OCI-M2 (cell line): ENCODE measurements around the gene CDH12.
"Not testable (repeated sequence)": the region's sequence is repeated elsewhere in the genome, so short reads cannot be mapped to it uniquely, and the experiment has no call there.

Experiments
- DNase-seq: peaks from one replicate; lab custom pipeline; 2025; ENCODE audit not compliant: unreplicated experiment; lab: John Stamatoyannopoulos, UW

Gene CDH12

DNA sequence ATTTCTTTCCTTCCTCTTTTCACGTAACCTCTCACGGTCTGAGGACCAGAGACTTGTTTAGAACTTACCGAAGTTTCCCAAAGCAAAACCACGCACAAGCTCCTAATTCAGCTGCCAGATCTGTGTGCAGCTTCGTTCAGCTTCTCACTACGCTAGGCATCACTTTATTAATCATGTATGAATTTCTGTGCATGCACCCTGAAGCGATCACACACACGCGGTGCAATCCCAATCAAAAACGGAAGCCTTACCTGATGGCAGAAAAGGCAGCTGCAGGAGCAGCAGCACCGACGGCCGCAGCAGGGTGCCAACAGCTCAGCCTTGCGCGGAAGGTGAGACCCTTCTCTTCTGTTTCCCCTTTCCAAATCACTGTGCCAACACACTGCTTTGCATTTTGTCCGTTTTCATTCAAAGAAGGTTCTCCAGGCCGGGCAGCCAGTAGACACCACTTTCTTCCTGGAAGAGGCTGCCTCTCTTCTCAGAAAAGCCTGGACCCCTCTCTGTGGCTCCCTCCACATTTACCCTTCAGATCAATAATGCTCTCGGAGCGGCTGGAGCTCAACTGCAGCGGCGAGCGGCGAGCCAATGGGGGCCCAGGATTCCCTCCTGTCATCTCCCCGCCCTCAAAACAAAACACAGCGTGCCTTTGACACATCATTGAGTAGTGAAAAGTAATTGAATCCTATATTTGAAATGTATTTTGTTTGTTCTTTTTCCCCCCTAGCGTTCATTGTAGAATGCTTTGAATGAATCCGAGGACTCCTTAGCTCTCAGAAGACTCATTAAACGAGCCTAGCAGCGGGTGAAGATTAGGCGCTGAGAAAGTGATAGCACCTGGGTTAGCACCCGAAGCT, at the start of gene CDH12:
Gene CDH12, minus strand, starts transcription at position 538 of the 854 bp plus-strand sequence.
- no peak for DNase-seq

GRCh38 chr5:22901885-22902284, 48.7 kb upstream of the CDH12 start:
- DNase-seq, result no peak

- DNase-seq, result no peak
Observed at GRCh38 chr5:22900801-22901310, 47.7 kb upstream of the CDH12 start.

- DNase-seq, result no peak
Observed at GRCh38 chr5:22899341-22899740, 46.2 kb upstream of the CDH12 start.

DNA sequence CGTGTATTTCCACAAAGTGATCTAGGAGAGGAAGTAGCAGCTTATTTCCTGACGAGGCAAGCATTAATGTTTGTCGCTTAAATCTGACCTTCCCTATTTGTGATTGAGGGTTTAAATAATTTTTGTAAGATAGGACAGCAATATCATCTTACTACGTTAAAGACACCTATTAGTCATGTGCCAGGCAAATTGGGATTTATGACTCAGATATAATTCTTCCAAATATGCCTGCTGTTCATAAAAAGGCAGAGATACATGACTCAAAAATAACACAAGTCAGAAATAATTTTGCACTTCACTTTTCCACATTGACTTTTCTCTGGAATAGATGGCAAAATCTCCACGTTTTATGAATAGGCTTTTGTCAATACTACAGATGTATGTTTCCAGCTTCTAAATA, 43.0 kb upstream of the CDH12 start:
- DNase-seq, result no peak

DNA sequence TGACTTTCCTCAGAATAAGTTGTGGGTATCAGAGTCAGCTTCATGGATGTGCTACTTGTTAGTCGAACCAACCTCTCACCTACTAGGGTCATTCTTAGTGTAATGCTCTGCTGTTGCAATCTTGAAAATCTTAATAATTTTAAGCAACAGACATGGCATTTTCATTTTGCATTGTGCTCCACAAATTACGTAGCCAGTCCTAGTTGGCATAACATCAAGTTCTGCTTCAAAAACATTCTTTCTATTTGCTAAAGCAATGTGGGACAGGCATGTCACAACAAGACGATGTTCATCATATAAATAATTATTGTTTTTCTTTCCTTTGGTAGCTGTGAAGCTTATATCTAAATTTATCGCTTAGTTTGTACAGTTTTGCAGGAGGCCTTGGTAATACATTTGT, 39.3 kb upstream of the CDH12 start:
- DNase-seq, result no peak

- no peak for DNase-seq
Observed at GRCh38 chr5:22889720-22890119, 36.6 kb upstream of the CDH12 start.

DNA sequence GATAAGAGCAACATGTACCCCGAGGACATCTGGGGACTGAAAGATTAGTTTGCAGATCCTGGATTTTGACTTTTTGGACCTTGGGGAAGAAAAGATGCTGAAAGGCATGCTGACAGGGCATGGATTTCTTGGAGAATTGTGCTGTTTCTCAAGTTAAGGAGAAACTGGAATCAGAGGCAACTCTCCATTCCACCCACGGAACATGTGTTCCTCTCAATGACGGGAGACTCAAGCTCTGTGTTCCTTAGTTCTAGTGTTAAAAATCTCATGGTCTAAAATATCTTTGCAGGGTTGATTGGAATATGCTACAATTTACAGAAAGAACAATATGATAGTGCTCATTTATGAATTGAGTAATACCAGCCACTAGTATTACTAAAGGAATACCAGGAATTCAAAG, 34.4 kb upstream of the CDH12 start:
- DNase-seq, result no peak

DNA sequence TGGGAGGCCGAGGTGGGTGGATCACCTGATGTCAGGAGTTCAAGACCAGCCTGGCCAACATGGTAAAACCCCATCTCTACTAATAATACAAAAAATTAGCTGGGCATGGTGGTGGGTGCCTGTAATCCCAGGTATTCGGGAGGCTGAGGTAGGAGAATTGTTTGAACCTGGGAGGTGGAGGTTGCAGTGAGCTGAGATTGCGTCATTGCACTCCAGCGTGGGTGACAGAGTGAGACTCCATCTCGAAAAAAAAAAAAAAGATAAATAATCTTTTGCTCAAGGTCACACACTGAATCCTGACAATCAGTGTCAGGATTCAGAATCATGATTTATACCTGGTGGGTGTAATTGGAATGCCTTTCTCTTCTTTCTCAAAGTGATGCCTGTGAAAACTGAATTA, 5.8 kb upstream of the CDH12 start:
- not testable (repeated sequence) for DNase-seq

DNA sequence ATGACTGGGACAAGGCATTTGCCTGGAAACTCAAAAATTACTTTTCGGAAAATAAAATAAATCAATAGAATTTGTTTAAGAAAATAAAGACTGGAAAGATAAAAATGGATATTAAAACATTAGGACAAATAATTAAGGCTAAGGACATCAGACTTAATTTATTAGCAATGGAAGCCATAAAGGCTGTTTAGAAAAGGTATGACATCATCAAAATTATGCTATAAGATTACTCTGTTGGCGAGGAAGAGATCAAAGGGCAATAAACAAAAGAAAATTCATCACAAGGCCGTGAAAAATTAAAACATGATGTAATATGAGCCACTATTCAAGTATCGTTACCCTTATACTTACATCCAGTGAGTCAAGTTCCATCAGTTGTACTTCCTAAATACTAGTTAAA, 2.7 kb upstream of the CDH12 start:
- DNase-seq, result no peak

GRCh38 chr5:22850981-22851380, 2.2 kb downstream of the CDH12 start:
- no peak for DNase-seq

GRCh38 chr5:22846693-22847092, 6.5 kb downstream of the CDH12 start:
- DNase-seq, result no peak

DNA sequence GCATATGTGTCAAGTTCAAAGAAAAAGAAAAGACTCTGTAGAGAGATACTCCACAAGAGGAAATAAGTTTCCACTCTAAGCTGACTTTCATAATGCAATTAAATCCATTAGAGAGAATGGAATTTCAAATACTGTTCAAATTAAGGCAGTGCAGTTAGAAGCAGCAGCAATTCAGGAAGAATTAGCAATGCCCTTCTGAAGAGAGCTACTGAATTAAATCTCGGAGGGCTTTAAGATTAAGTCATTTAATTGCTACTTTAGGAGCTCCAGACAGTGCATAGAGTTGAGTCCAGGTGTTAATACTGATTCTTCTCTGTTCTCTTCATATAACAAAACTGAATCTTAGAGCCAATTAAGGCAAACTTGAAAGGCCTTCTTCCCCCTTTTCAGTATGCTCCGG, 8.5 kb downstream of the CDH12 start:
- no peak for DNase-seq

DNA sequence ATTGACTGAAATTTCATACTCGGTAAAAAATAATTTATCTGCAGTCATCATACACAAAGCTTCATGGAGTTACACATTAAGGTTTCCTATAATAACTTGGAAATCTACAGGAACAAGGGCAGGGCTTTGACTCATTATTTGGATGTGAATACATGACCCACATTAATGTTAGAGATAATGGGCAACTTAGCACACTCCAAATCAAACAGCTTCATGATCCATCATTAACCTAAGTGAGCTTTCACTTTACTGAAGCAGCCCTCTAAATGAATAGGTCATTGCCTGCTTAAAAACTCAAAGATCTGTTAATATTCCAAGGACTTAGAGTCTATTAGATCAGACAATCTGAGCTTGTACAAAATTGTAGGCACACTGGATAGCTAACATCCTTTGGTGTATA, 9.0 kb downstream of the CDH12 start:
- no peak for DNase-seq

DNA sequence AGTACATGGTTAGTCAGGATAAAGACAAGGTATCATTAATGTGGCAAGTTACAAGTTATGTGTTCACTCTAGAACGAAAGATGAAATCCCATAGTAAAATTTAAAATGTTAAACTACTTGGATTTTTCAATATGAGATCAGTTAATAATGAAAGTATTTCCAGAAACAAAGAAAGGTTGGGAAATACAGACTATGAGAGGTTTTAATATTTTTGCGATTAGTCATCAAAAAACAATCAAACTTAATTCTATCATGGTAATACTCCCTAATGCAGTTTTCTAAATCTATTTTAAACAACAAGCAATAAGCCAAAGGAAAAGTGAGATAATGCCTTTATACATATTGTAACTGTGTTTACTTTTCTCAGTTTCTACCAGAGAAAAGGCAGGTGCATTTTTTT, 10.6 kb downstream of the CDH12 start:
- no peak for DNase-seq

DNA sequence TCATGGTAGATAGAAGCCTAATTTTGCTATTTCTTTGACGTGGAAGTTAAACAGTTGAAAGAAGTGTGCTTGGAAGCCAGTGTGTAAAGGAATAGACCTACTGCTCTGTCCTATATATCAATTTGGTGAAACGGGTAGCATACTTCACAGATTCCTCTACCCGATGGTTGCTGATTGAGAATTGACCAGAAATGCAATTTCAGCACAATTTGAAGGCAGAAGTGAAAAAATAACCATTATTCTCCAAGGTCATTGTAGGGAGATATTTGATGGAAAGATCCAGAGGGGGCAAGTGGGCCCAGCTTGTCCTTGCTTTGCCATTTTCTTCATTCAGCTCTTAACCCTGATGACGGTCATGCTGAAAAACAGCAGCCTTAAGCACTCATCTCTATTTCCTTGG, 15.3 kb downstream of the CDH12 start:
- DNase-seq, result no peak

- DNase-seq, result no peak
Observed at GRCh38 chr5:22835686-22836085, 17.5 kb downstream of the CDH12 start.

GRCh38 chr5:22793463-22793862, 59.7 kb downstream of the CDH12 start:
- no peak for DNase-seq

GRCh38 chr5:22787807-22788206, 65.3 kb downstream of the CDH12 start:
- no peak for DNase-seq

DNA sequence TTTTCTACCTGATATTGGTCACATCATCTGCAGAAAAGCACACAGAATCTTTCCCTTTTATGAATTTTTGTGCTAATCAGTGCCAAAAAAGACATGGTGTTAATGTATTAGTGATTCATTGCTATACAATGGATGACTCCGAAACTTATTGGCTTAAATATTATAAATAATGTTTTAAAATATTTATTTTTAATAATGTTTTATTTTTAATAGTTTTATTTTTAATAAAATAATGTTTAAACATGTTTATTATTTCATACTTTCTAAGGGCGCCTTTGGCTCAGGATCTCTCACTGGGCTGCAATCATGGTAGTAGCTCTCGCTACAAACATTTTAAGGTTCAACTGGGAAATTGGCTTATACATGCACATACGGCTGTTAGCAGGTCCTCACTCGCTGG, 65.7 kb downstream of the CDH12 start:
- DNase-seq, result no peak

GRCh38 chr5:22780756-22781155, 72.4 kb downstream of the CDH12 start:
- DNase-seq, result no peak

- no peak for DNase-seq
Observed at GRCh38 chr5:22779499-22779898, 73.6 kb downstream of the CDH12 start.

DNA sequence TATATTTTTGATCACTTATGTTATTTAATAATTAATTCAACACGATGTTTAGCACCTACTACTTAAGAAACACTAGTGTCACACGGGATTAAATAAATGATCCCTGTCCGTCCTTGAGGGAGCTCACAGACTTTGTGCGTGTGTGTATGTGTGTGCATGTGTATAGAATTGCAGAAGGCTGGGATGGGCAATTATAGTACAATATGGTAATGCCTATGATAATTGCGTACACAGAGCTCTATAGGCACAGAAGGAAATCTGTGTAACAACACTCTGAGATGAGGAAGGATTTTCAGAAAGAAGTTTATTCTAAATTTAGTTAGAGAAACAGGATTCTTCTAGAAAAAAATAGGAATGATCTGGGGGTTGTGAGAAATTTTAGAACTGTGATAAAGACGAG, 76.9 kb downstream of the CDH12 start:
- DNase-seq, result no peak
